Measurements from ENCODE around the gene POLN. TPM values are rescaled to one million over a fixed set of nuclear protein-coding genes. Genes with fewer than 3 reads are reported as not detected.

POLN gene
- total RNA-seq, 1 experiment from 2014 or later = 0.50 TPM

GRCh38 chr4:2091990-2092668, 149.8 kb downstream of the POLN start:
- no peak for DNase-seq (ENCODE audit: extremely low read depth, low read depth)

GRCh38 chr4:2090642-2091041, 151.3 kb downstream of the POLN start:
- no peak for DNase-seq (ENCODE audit: extremely low read depth, low read depth)

GRCh38 chr4:2089222-2089621, 152.7 kb downstream of the POLN start:
- DNase-seq (ENCODE audit: extremely low read depth, low read depth) = no peak

- no peak for DNase-seq (ENCODE audit: extremely low read depth, low read depth)
Observed at GRCh38 chr4:2087170-2087569, 154.8 kb downstream of the POLN start.

- no peak for DNase-seq (ENCODE audit: extremely low read depth, low read depth)
Observed at GRCh38 chr4:2085496-2085901, 156.4 kb downstream of the POLN start.

- no peak for DNase-seq (ENCODE audit: extremely low read depth, low read depth)
Observed at GRCh38 chr4:2084316-2084715, 157.6 kb downstream of the POLN start.

GRCh38 chr4:2083826-2084160, 158.1 kb downstream of the POLN start:
- no peak for DNase-seq (ENCODE audit: extremely low read depth, low read depth)

- DNase-seq (ENCODE audit: extremely low read depth, low read depth) = no peak
Observed at GRCh38 chr4:2083116-2083825, 158.7 kb downstream of the POLN start.

- DNase-seq (ENCODE audit: extremely low read depth, low read depth) = no peak
Observed at GRCh38 chr4:2082627-2083026, 159.3 kb downstream of the POLN start.

- DNase-seq (ENCODE audit: extremely low read depth, low read depth) = no peak
Observed at GRCh38 chr4:2082118-2082517, 159.8 kb downstream of the POLN start.

GRCh38 chr4:2081540-2081939, 160.4 kb downstream of the POLN start:
- DNase-seq (ENCODE audit: extremely low read depth, low read depth) = no peak

- DNase-seq (ENCODE audit: extremely low read depth, low read depth) = no peak
Observed at GRCh38 chr4:2080429-2081300, 161.3 kb downstream of the POLN start.

GRCh38 chr4:2079926-2080325, 162.0 kb downstream of the POLN start:
- no peak for DNase-seq (ENCODE audit: extremely low read depth, low read depth)

- DNase-seq (ENCODE audit: extremely low read depth, low read depth) = no peak
Observed at GRCh38 chr4:2079006-2079405, 162.9 kb downstream of the POLN start.

GRCh38 chr4:2078584-2078983, 163.3 kb downstream of the POLN start:
- no peak for DNase-seq (ENCODE audit: extremely low read depth, low read depth)

- DNase-seq (ENCODE audit: extremely low read depth, low read depth) = no peak
Observed at GRCh38 chr4:2077537-2078460, 164.1 kb downstream of the POLN start.

- no peak for DNase-seq (ENCODE audit: extremely low read depth, low read depth)
Observed at GRCh38 chr4:2076908-2077536, 164.9 kb downstream of the POLN start.

- DNase-seq (ENCODE audit: extremely low read depth, low read depth) = no peak
Observed at GRCh38 chr4:2075987-2076907, 165.7 kb downstream of the POLN start.
